Erythroblast (primary cell): ENCODE data around the gene BTN1A1.

Source experiments
- DNase-seq, 2 experiments: peaks; one replicate each; lab custom pipeline; 2025; lab: John Stamatoyannopoulos, UW
- GATA1 ChIP-seq: IDR thresholded peaks from 2 replicates; pipeline ENCODE4 v1.6.1; 2011; ENCODE audit warnings: low read depth, mild to moderate bottlenecking, control low read depth, low read length, moderate library complexity
- POLR2A ChIP-seq: IDR thresholded peaks from 2 replicates; pipeline ENCODE4 v1.6.1; 2011; ENCODE audit warnings: mild to moderate bottlenecking, low read length

Gene BTN1A1

GRCh38 chr6:26550250-26550993, 50.3 kb downstream of the BTN1A1 start:
- DNase-seq: peak; percentile 55 to 67
- no peak for TF ChIP-seq GATA1
- no peak for TF ChIP-seq POLR2A

GRCh38 chr6:26552205-26552604, 52.1 kb downstream of the BTN1A1 start:
- TF ChIP-seq GATA1: no peak
- no peak for TF ChIP-seq POLR2A

GRCh38 chr6:26552640-26553188, 52.6 kb downstream of the BTN1A1 start:
- no peak for DNase-seq
- TF ChIP-seq POLR2A (no peak), GATA1 (no peak)

More at GRCh38 chr6:26552205-26552604, 52.1 kb downstream of the BTN1A1 start:
- DNase-seq: no peak

GRCh38 chr6:26553264-26553634, 53.1 kb downstream of the BTN1A1 start:
- TF ChIP-seq POLR2A: no peak
- TF ChIP-seq GATA1: no peak
- DNase-seq: peak; percentile 86 to 92

- DNase-seq: peak; percentile 90 to 94
- TF ChIP-seq GATA1 (no peak), POLR2A (no peak)
These were observed 53.7 kb downstream of the BTN1A1 start for GRCh38 chr6:26553635-26554446.

GRCh38 chr6:26554447-26554696, 54.3 kb downstream of the BTN1A1 start:
- DNase-seq: no peak
- TF ChIP-seq GATA1: no peak
- no peak for TF ChIP-seq POLR2A

- DNase-seq: peak; percentile 80 to 85
- peak; percentile 15 for TF ChIP-seq POLR2A
- no peak for TF ChIP-seq GATA1
These were observed 54.8 kb downstream of the BTN1A1 start for GRCh38 chr6:26554697-26555504.

GRCh38 chr6:26555505-26556262, 55.6 kb downstream of the BTN1A1 start:
- TF ChIP-seq GATA1 (no peak), POLR2A (no peak)
- DNase-seq: peak; percentile 41 to 58

- DNase-seq: peak; percentile 81 to 85
- TF ChIP-seq POLR2A (no peak), GATA1 (no peak)
These were observed 56.4 kb downstream of the BTN1A1 start for GRCh38 chr6:26556263-26557070.
